ENCODE measurements around the gene LATS2. TPM values are rescaled to one million over a fixed set of nuclear protein-coding genes. Genes with fewer than 3 reads are reported as not detected.

The LATS2 gene
- total and polyA plus RNA-seq, 2 of the 8 experiments (the other 6 are each of a cell fraction or from before 2014, with no cell fraction given) = 8.3 to 26.2 TPM

GRCh38 chr13:21067848-21068247, 6.5 kb upstream of the LATS2 start (continued):
- TF ChIP-seq RXRA (IDR thresholded peaks at IDR 0.05; ENCODE audit: insufficient read depth, low read depth, low read length) (no peak), SP1 (IDR thresholded peaks at IDR 0.05; ENCODE audit: low read depth, low read length) (no peak), NANOG (IDR thresholded peaks at IDR 0.05; ENCODE audit: insufficient read depth, low read depth, low read length, poor library complexity, severe bottlenecking) (no peak), JUN (IDR thresholded peaks at IDR 0.05; ENCODE audit: low read depth, low read length) (no peak), USF2 (IDR thresholded peaks at IDR 0.05; ENCODE audit: low read length) (no peak), TEAD4 (IDR thresholded peaks at IDR 0.05; ENCODE audit: low read depth, low read length) (no peak), ATF3 (IDR thresholded peaks at IDR 0.05; ENCODE audit: insufficient read depth, low read depth, low read length) (no peak), BRCA1 (IDR thresholded peaks at IDR 0.05; ENCODE audit: low read depth, low read length) (no peak), TAF7 (optimal IDR thresholded peaks at IDR 0.05; ENCODE audit: borderline replicate concordance, low read depth, low read length) (no peak)
